K562 treated with DMSO at 1 percent for 48 hours (cell line): ENCODE results near the gene OTOA. TPM values are rescaled to one million over a fixed set of nuclear protein-coding genes. Genes with fewer than 3 reads are reported as not detected.

Source experiments
- total RNA-seq: library from RNA; unstranded; fragments of 300-600 nt; gene quantifications from 2 replicates; pipeline ENCODE4 v1.2.3, GENCODE V29; 2022; ENCODE audit warnings: low replicate concordance; ENCODE audit errors: extremely low read depth

Gene OTOA
- not detected in 2 replicates for total RNA-seq

DNA sequence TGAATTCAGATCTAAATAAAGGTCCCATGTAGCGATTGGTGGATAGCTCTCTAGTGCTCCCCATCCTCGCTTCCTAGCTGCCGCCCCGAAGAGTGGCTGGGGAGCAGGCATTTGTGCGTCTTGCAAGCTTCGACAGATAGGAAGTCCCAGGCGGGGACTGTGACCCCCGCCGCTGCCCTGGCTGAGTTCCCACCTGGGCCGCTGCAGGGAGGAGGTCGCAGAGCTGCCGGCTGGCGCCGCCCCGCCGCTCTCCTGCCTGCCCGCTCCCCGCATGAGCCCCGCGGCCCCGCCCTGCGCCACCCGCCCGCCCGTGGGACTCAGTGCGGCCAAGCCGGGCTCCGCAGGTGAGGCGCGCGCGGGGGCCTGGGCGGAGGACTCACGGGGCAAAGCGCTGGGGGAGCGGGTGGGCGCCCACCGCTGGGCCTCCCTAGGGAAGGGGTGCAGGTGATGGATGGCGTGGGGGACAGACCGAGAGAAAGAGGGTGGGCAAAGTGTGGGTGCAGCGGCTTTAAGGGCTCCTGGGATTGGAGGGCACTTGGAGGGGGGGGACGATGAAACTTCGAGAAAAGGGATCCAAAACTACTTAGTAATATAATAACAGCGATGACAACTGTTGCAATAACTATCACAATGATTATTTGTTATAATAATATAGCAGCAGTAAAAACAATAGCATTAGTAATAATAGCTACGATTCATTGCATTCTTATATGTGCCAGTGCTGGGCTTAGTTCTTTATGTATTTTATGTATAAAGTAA, at the start of gene OTOA:
OTOA (plus strand) TSS at position 80 of the 759 bp plus-strand sequence. CDS start 14,547 bp downstream, outside the sequence.

DNA sequence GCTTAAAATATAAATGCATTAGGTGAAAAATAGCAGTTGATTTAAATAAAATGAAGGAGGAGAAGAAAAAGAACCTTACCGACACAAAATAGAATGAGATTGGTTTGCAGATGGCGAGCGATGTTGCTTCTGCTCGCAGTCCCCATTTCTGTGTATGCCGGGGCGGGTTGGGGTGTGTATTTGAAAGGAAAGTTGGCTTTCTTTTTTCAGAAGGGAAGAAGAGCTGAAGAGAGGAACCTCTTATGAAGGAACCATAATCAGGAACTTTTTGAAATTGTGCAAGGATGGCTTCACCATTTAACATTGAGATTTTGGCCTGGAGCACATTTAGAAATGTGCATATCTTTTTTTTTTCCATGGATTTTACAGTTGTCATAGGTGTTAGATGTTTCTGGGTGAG, 11.3 kb upstream of the OTOA start, which contains the start of gene IGSF6:
IGSF6 (minus strand) TSS at position 156 of the 400 bp plus-strand sequence; CDS start at position 146, 10 bp downstream.

Other genes with a start within 250 kb of the OTOA start
- gene METTL9, start 64.4 kb upstream of the OTOA start, total RNA-seq, result not detected in 2 replicates
- gene IGSF6, start 11.4 kb upstream of the OTOA start, total RNA-seq, result not detected in 2 replicates
- gene NPIPB4, start 193.8 kb downstream of the OTOA start, total RNA-seq, result not detected in 2 replicates